GM10248 (cell line): ENCODE data around the gene FMNL2.
A peak's percentile ranks its signal among the peaks of the same experiment; 100 is the strongest.

Experiments
- CTCF ChIA-PET: fragments of 300-600 bp; sonication (Branson Sonifier 250); formaldehyde crosslinking; extraction: SDS; loops from one replicate; lab custom pipeline; 2021; ENCODE audit warnings: antibody characterized with exemption; lab: Yijun Ruan, JAX
- POLR2A ChIA-PET: fragments of 350-650 bp; sonication (Branson Sonifier 250); formaldehyde crosslinking; extraction: SDS; loops from one replicate; lab custom pipeline; 2020; ENCODE audit warnings: antibody characterized with exemption; lab: Yijun Ruan, JAX
- DNase-seq: peaks from one replicate; pipeline ENCODE4 v3.0.0; 2012; ENCODE audit errors: extremely low spot score
- TF ChIP-seq, protein P1 (sequence below): IDR thresholded peaks from 2 replicates; pipeline ENCODE4 v1.5.1; 2012; ENCODE audit warnings: mild to moderate bottlenecking, low read depth; ENCODE audit errors: extremely low read depth, missing control alignments, control extremely low read depth

The FMNL2 gene

DNA sequence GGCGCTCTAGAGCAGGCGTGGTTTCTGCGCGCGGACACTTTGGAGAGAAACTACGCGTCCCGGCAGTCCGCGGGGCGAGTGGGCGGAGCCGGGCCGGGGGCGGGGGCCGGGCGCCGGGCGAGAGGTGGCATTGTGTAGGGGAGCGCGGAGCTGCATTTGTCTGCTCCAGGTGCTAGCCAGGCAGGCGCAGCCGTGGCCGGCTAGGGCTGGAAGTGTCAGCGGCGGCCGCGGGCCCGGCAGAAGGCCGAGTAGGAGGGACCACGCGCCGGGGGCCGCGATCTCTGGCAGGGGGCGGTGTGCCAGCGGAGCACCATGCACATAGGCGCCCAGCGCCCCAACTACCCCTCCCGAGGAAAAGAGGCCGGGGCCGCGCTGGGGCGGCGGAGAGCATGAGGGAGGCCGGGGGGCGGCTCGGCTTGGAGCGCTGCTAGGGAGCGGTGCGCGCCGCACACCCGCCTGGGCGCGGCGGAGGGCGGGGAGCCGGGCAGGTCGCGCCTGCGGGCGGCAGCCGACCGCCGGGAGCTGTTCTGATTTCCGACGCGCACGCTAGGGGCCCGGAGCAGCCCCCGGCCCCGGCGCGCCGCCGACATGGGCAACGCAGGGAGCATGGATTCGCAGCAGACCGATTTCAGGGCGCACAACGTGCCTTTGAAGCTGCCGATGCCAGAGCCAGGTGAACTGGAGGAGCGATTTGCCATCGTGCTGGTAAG, at the start of gene FMNL2:
FMNL2 (plus strand) TSS at position 159 of the 710 bp plus-strand sequence.
- POLR2A ChIA-PET: interaction anchor here (0.9 to 1.2 kb wide), 2 partner anchors 32 to 64 kb away, joined by 3 read pairs; no protein-coding TSS in a partner anchor

DNA sequence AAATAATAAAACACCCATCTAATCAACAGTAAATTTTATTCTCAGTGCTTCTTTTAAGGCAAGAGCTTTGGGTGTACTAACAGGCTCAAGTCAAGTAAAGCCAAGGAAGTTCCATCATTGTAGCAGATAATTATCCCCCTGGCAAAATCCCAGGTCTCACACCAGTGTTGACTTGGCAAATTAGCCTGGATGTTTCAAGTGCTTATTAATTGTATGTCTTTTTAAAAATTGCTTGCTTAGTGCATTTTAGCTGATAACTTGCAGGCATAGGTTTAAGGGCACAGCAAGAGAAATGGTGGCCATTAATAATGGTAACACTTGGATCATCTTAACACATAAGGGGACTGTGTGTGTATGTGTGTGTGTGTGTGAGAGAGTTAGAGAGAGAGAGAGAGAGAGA, 42.0 kb upstream of the FMNL2 start:
- POLR2A ChIA-PET: no interaction called here
- no peak for DNase-seq
- TF ChIP-seq, protein P1, sequence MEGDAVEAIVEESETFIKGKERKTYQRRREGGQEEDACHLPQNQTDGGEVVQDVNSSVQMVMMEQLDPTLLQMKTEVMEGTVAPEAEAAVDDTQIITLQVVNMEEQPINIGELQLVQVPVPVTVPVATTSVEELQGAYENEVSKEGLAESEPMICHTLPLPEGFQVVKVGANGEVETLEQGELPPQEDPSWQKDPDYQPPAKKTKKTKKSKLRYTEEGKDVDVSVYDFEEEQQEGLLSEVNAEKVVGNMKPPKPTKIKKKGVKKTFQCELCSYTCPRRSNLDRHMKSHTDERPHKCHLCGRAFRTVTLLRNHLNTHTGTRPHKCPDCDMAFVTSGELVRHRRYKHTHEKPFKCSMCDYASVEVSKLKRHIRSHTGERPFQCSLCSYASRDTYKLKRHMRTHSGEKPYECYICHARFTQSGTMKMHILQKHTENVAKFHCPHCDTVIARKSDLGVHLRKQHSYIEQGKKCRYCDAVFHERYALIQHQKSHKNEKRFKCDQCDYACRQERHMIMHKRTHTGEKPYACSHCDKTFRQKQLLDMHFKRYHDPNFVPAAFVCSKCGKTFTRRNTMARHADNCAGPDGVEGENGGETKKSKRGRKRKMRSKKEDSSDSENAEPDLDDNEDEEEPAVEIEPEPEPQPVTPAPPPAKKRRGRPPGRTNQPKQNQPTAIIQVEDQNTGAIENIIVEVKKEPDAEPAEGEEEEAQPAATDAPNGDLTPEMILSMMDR: no peak
- CTCF ChIA-PET: interaction anchor here (1.2 to 2.0 kb wide), 3 partner anchors 10 to 21 kb away, joined by 3 to 8 read pairs (median 3); no protein-coding TSS in a partner anchor

More for the DNA sequence above, at the start of gene FMNL2:
- CTCF ChIA-PET: interaction anchor here (1.0 to 1.7 kb wide), 3 partner anchors 15 to 121 kb away, joined by 3 to 4 read pairs (median 3); no protein-coding TSS in a partner anchor
- TF ChIP-seq, protein P1: no peak
- peak; percentile 84 for DNase-seq

DNA sequence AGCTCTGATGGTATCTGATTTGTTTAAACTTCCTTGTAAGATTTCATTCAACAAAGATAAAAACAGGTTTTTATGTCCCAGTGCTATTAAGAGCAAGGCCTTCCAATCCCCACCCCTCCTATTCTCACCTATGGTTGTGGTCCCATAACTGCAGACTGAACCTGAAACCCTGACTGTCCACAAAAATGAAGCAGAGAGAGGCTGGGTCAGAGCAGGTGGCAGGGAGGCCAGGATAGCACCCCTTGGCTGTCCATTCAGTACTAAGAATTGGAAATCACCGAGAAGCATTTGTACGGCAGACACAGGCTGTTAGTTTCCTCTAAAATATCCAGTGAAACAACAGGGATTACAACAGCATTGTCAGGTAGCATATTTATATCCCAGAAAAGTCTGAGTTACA, 37.3 kb upstream of the FMNL2 start:
- CTCF ChIA-PET: no interaction called here
- DNase-seq: no peak
- POLR2A ChIA-PET: no interaction called here
- TF ChIP-seq, protein P1: no peak

DNA sequence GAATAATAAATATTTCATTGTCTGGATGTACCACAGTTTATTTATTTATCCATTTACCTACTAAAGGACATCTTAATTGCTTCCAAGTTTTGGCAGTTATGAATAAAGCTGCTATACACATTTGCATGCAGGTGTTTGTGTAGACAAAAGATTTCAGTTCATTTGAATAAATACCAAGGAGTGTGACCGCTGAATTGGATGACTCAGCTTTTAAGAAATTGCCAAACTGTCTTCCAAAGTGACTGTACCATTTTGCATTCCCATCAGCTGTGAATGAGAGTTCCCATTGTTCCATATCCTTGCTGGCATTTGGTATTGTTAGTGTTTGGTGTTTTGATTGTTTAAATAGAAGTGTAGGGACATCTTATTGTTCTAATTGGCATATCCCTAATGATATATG, 36.2 kb upstream of the FMNL2 start:
- ChIA-PET POLR2A (no interaction called here), CTCF (no interaction called here)
- TF ChIP-seq, protein P1: no peak
- DNase-seq: no peak

DNA sequence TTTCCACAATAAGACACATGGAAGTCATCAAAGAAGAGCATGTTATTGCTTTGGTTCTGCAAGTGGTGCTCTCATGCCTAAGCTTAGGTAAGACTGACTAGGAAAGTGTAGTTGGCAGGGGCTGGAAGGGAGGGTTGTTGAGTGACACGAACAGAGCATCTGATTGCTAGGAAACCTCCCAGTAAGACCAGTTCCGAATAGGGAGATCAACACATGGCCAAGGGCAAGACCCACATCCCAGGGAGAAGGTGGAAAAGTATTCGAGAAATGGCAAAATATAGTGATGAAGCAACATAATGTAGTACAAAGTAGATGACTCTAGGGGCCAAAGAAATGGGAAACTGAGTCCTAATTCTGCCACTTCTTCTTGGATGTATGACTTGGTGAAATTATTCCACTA, 33.8 kb upstream of the FMNL2 start:
- no peak for DNase-seq
- CTCF ChIA-PET: no interaction called here
- POLR2A ChIA-PET: no interaction called here
- TF ChIP-seq, protein P1: no peak

DNA sequence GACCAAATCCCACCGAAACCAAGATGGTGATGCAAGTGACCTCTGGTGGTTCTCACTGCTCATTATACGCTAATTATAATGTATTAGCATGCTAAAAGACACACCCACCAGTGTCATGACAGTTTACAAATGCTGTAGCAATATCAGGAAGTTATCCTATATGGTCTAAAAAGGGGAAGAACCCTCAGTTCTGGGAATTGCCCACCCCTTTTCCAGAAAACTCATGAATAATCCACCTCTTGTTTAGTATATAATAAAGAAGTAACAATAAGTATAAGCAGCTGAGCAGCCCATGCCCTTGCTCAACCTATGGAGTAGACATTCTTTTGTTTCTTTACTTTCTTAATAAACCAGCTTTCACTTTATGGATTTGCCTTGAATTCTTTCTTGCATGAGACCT, 31.0 kb upstream of the FMNL2 start:
- CTCF ChIA-PET: interaction anchor here (1.0 kb wide), 2 partner anchors 9 to 11 kb away, joined by 3 read pairs; no protein-coding TSS in a partner anchor
- POLR2A ChIA-PET: no interaction called here
- DNase-seq: no peak
- TF ChIP-seq, protein P1: no peak
